Measurements from ENCODE around the gene HDGFL1. TPM values are rescaled to one million over a fixed set of nuclear protein-coding genes. Genes with fewer than 3 reads are reported as not detected.

HDGFL1 gene
- total RNA-seq, 1 donor from 2014 or later = not detected

- Mint-ChIP-seq H3K9me3 (ENCODE audit: unreplicated experiment) (no peaks in the 10 kb centered on the region), H3K27me3 (ENCODE audit: low read depth, unreplicated experiment) (no peaks in the 10 kb centered on the region), H3K4me3 (ENCODE audit: unreplicated experiment) (no peak overlapping the region), H3K36me3 (ENCODE audit: low read depth, unreplicated experiment) (no peaks in the 10 kb centered on the region), H3K4me1 (ENCODE audit: low read depth, unreplicated experiment) (no peaks in the 10 kb centered on the region), H3K27ac (ENCODE audit: unreplicated experiment) (no peak overlapping the region)
- Histone ChIP-seq H3K27me3 (ENCODE audit: insufficient read depth, low read length) (no peaks in the 10 kb centered on the region), H3K4me2 (ENCODE audit: low read length) (no peak overlapping the region), H3K4me3 (ENCODE audit: insufficient read depth, low read depth, low read length) (no peak overlapping the region), H3K27ac (ENCODE audit: low read depth, low read length) (no peak overlapping the region), H4K20me1 (ENCODE audit: insufficient read depth, low read length) (no peaks in the 10 kb centered on the region), H2AFZ (ENCODE audit: low read depth, low read length) (no peak overlapping the region), H3K9ac (ENCODE audit: low read length) (no peak overlapping the region), H3K4me1 (ENCODE audit: insufficient read depth, low read length) (no peaks in the 10 kb centered on the region), H3K9me3 (ENCODE audit: insufficient read depth, low read depth, low read length) (no peaks in the 10 kb centered on the region), H3K79me2 (ENCODE audit: insufficient read depth, low read length) (no peaks in the 10 kb centered on the region), H3K36me3 (ENCODE audit: insufficient read depth, low read length) (no peaks in the 10 kb centered on the region)
- no peak for TF ChIP-seq CTCF (IDR thresholded peaks at IDR 0.05; ENCODE audit: insufficient read depth, low read depth, low read length)
- TF ChIP-seq EZH2 (IDR thresholded peaks at IDR 0.05; ENCODE audit: insufficient read depth, low read length) = no peak
- FAIRE-seq = no peak
- DNase-seq (ENCODE audit: low read depth) = no peak
These were observed 14.6 kb downstream of the HDGFL1 start for GRCh38 chr6:22583927-22584326.

GRCh38 chr6:22589118-22589517 is 19.8 kb downstream of the HDGFL1 start:
- no peak for TF ChIP-seq EZH2 (IDR thresholded peaks at IDR 0.05; ENCODE audit: insufficient read depth, low read length)
- TF ChIP-seq CTCF (IDR thresholded peaks at IDR 0.05; ENCODE audit: insufficient read depth, low read depth, low read length) = no peak
- Mint-ChIP-seq H3K27me3 (ENCODE audit: low read depth, unreplicated experiment) (no peaks in the 10 kb centered on the region), H3K36me3 (ENCODE audit: low read depth, unreplicated experiment) (no peaks in the 10 kb centered on the region), H3K9me3 (ENCODE audit: unreplicated experiment) (no peaks in the 10 kb centered on the region), H3K4me1 (ENCODE audit: low read depth, unreplicated experiment) (no peaks in the 10 kb centered on the region), H3K4me3 (ENCODE audit: unreplicated experiment) (no peak overlapping the region), H3K27ac (ENCODE audit: unreplicated experiment) (no peak overlapping the region)
- Histone ChIP-seq H3K36me3 (ENCODE audit: insufficient read depth, low read length) (no peaks in the 10 kb centered on the region), H3K9me3 (ENCODE audit: insufficient read depth, low read depth, low read length) (no peaks in the 10 kb centered on the region), H4K20me1 (ENCODE audit: insufficient read depth, low read length) (no peaks in the 10 kb centered on the region), H3K4me2 (ENCODE audit: low read length) (no peak overlapping the region), H3K27ac (ENCODE audit: low read depth, low read length) (no peak overlapping the region), H3K9ac (ENCODE audit: low read length) (no peak overlapping the region), H3K79me2 (ENCODE audit: insufficient read depth, low read length) (no peaks in the 10 kb centered on the region), H3K4me1 (ENCODE audit: insufficient read depth, low read length) (no peaks in the 10 kb centered on the region), H3K27me3 (ENCODE audit: insufficient read depth, low read length) (no peaks in the 10 kb centered on the region), H3K4me3 (ENCODE audit: insufficient read depth, low read depth, low read length) (no peak overlapping the region), H2AFZ (ENCODE audit: low read depth, low read length) (no peak overlapping the region)
- FAIRE-seq (no peak), DNase-seq (ENCODE audit: low read depth) (no peak)

- Histone ChIP-seq H4K20me1 (ENCODE audit: insufficient read depth, low read length) (no peaks in the 10 kb centered on the region), H3K9ac (ENCODE audit: low read length) (no peak overlapping the region), H3K27ac (ENCODE audit: low read depth, low read length) (no peak overlapping the region), H3K27me3 (ENCODE audit: insufficient read depth, low read length) (no peaks in the 10 kb centered on the region), H3K36me3 (ENCODE audit: insufficient read depth, low read length) (no peaks in the 10 kb centered on the region), H3K4me3 (ENCODE audit: insufficient read depth, low read depth, low read length) (no peak overlapping the region), H2AFZ (ENCODE audit: low read depth, low read length) (no peak overlapping the region), H3K4me2 (ENCODE audit: low read length) (no peak overlapping the region), H3K4me1 (ENCODE audit: insufficient read depth, low read length) (no peaks in the 10 kb centered on the region), H3K79me2 (ENCODE audit: insufficient read depth, low read length) (no peaks in the 10 kb centered on the region), H3K9me3 (ENCODE audit: insufficient read depth, low read depth, low read length) (no peaks in the 10 kb centered on the region)
- Mint-ChIP-seq H3K9me3 (ENCODE audit: unreplicated experiment) (no peaks in the 10 kb centered on the region), H3K27ac (ENCODE audit: unreplicated experiment) (no peak overlapping the region), H3K4me1 (ENCODE audit: low read depth, unreplicated experiment) (no peaks in the 10 kb centered on the region), H3K36me3 (ENCODE audit: low read depth, unreplicated experiment) (no peaks in the 10 kb centered on the region), H3K27me3 (ENCODE audit: low read depth, unreplicated experiment) (no peaks in the 10 kb centered on the region), H3K4me3 (ENCODE audit: unreplicated experiment) (no peak overlapping the region)
- no peak for FAIRE-seq
- TF ChIP-seq CTCF (IDR thresholded peaks at IDR 0.05; ENCODE audit: insufficient read depth, low read depth, low read length) (no peak), EZH2 (IDR thresholded peaks at IDR 0.05; ENCODE audit: insufficient read depth, low read length) (no peak)
- DNase-seq (ENCODE audit: low read depth) = no peak
These were observed 21.1 kb downstream of the HDGFL1 start for GRCh38 chr6:22590423-22590822.

Data from astrocyte (in vitro differentiated cells and primary cell).